ENCODE measurements around the gene PLEKHM3.

DNA sequence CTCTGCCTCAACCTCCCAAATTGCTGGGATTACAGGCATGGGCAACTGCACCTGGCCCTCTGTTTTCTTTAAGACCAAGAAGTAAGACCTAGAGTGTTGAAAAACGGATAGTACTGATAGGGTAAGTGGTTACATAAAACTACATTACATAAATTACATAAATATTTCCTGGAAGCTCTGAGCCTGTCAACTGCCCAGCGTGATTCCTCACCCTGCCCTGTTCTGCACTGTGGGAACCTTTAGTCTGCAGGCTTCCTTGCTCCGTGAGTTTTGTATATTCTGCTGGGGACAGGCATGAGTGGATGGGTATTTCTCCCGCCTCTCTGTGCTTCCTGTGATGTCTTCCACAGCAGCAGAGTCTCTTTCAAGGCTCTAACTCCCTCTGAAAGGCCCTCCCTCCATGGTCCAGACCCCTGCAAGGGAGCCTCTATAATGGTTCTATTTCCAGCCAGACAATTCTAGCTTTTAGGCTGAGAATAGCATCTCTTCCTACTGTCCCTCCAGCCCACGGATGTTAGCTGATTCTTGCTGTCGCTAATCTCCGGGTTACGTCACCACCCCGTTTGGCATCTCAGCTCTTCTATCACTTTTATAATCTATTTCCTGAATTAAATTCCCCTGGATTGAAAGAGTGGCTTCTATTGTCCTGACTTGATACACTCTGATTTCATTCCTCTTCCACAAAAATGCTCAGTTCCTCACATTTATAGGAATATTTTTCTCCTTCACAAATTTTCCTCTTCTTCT lies 49.5 kb upstream of the PLEKHM3 start:
- TF ChIP-seq, protein P1, sequence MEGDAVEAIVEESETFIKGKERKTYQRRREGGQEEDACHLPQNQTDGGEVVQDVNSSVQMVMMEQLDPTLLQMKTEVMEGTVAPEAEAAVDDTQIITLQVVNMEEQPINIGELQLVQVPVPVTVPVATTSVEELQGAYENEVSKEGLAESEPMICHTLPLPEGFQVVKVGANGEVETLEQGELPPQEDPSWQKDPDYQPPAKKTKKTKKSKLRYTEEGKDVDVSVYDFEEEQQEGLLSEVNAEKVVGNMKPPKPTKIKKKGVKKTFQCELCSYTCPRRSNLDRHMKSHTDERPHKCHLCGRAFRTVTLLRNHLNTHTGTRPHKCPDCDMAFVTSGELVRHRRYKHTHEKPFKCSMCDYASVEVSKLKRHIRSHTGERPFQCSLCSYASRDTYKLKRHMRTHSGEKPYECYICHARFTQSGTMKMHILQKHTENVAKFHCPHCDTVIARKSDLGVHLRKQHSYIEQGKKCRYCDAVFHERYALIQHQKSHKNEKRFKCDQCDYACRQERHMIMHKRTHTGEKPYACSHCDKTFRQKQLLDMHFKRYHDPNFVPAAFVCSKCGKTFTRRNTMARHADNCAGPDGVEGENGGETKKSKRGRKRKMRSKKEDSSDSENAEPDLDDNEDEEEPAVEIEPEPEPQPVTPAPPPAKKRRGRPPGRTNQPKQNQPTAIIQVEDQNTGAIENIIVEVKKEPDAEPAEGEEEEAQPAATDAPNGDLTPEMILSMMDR (IDR thresholded peaks at IDR 0.05): no peak
- TF ChIP-seq POLR2A (IDR thresholded peaks at IDR 0.05): no peak
- TF ChIP-seq POLR2AphosphoS5 (IDR thresholded peaks at IDR 0.05): no peak
- no peak for TF ChIP-seq EP300 (IDR thresholded peaks at IDR 0.05)
